H1 (cell line): ENCODE results near the gene SLC25A45. TPM values are rescaled to one million over a fixed set of nuclear protein-coding genes. Genes with fewer than 3 reads are reported as not detected.

Experiments used
- ASH2L ChIP-seq: fragments of 200-600, 300-600 bp; sonication (generic); IDR thresholded peaks from one replicate; pipeline ENCODE4 v1.7.1; 2017; ENCODE audit warnings: low read length
- CREB1 ChIP-seq: IDR thresholded peaks from 2 replicates; pipeline ENCODE4 v1.6.1; 2012; ENCODE audit warnings: inconsistent platforms
- GTF2F1 ChIP-seq: IDR thresholded peaks from 2 replicates; pipeline ENCODE4 v1.6.1; 2012; ENCODE audit warnings: low read depth, low read length, improper control_type of control experiment, borderline replicate concordance
- JUN ChIP-seq: IDR thresholded peaks from 2 replicates; pipeline ENCODE4 v1.6.1; 2011; ENCODE audit warnings: low read depth, mild to moderate bottlenecking, improper control_type of control experiment, low read length
- NRF1 ChIP-seq: IDR thresholded peaks from 2 replicates; pipeline ENCODE4 v1.6.1; 2011; ENCODE audit warnings: mild to moderate bottlenecking, low read depth, low read length, improper control_type of control experiment
- PHF8 ChIP-seq: fragments of 200-600 bp; sonication (generic); conservative IDR thresholded peaks from 2 replicates; pipeline ENCODE4 v1.7.1; 2012; ENCODE audit warnings: low read depth, mild to moderate bottlenecking, inconsistent platforms, low read length, moderate library complexity
- RXRA ChIP-seq: IDR thresholded peaks from 2 replicates; pipeline ENCODE4 v1.6.1; 2011; ENCODE audit warnings: low read depth, mild to moderate bottlenecking, low read length, moderate library complexity; ENCODE audit not compliant: insufficient read depth
- TEAD4 ChIP-seq: IDR thresholded peaks from 2 replicates; pipeline ENCODE4 v1.6.1; 2012; ENCODE audit warnings: low read depth, low read length, inconsistent platforms, mixed read lengths
- USF2 ChIP-seq: IDR thresholded peaks from 2 replicates; pipeline ENCODE4 v1.6.1; 2011; ENCODE audit warnings: low read length, improper control_type of control experiment
- polyA plus RNA-seq, 7 experiments: library from polyadenylated mRNA; depleted of rRNA in 3 of 7; stranded (reverse) in 5 of 7; unstranded in 2 of 7; fragments of >200 nt in 5 of 7; fragments of 200-250 nt in 2 of 7; gene quantifications; 1 replicate in 5 of 7; 2 replicates in 1 of 7; 4 replicates in 1 of 7; pipeline versions ENCODE4 v1.2.1 to v1.2.3, GENCODE V29; 2011 to 2013; ENCODE audit warnings: missing spikeins in 2 of 7, mixed read lengths in 2 of 7
- total RNA-seq: library from RNA; stranded (reverse); fragmentation: NEBNext Ultra II Directional; extraction: Animal tissue kit (Norgen Biotek cat#: 25700); gene quantifications from 2 replicates; pipeline ENCODE4 v1.2.1, GENCODE V29; 2021

SLC25A45 gene
- total and polyA plus RNA-seq, 2 of the 8 experiments (the other 6 are each of a cell fraction or from before 2014, with no cell fraction given) = 0.54 to 0.59 TPM

- TF ChIP-seq USF2 (no peak), GTF2F1 (no peak), PHF8 (no peak), ASH2L (no peak), TEAD4 (no peak), JUN (no peak), CREB1 (no peak), NRF1 (no peak), RXRA (no peak)
These were observed 10.5 kb upstream of the SLC25A45 start (continued) for GRCh38 chr11:65392899-65393298.
